ENCODE results near the gene SACM1L. TPM values are rescaled to one million over a fixed set of nuclear protein-coding genes. Genes with fewer than 3 reads are reported as not detected.
"Not testable (repeated sequence)": the region's sequence is repeated elsewhere in the genome, so short reads cannot be mapped to it uniquely, and the experiment has no call there.

The SACM1L gene
- total RNA-seq, 1 donor from 2014 or later = 44.1 TPM

DNA sequence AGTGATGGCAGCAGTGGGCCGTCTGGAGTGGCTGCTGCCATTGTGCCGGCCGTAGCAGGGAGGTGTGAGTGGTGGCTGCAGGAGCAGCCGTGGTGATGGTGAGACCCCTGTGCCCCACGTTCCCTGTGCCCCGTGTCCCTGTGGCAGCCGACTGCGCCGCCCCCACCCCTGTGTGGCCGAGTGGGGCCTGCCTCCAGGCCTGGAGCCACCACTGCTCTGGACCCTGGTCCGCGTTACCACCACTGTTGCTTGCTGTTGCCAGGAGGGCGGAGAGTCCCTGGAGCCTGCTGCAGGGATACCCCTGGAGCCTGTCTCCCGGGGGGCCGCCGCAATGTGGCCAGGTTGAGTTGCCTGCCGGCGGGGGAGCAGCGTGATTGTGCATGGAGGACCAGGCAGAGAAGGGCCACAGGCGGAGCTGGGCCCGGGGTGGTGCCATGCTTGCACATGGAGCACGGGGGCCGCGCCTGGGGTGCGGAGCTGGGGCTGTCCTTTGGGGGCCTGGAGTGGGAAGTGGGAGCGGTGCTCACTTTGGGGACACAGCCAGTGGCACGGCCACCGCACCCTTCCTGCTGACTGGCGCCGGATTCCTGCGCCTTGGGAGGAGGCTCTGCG is 57.1 kb downstream of the SACM1L start:
- no peak overlapping the region for H3K4me3 Mint-ChIP-seq
- peaks cover 12% of the 10 kb centered on the region for H3K36me3 Mint-ChIP-seq (ENCODE audit: low read depth)
- no peaks in the 10 kb centered on the region for H3K9me3 Mint-ChIP-seq
- TF ChIP-seq CTCF (conservative IDR thresholded peaks at IDR 0.05) = no peak
- H3K27me3 Mint-ChIP-seq (ENCODE audit: low read depth) = no peaks in the 10 kb centered on the region
- no peak overlapping the region for H3K27ac Mint-ChIP-seq (ENCODE audit: unreplicated experiment)
- no peaks in the 10 kb centered on the region for H3K4me1 Mint-ChIP-seq
- no peak for DNase-seq (ENCODE audit: low read depth, low spot score)

GRCh38 chr3:45746777-45747622 is 57.8 kb downstream of the SACM1L start:
- Mint-ChIP-seq H3K4me3 (no peak overlapping the region), H3K27me3 (ENCODE audit: low read depth) (no peaks in the 10 kb centered on the region), H3K36me3 (ENCODE audit: low read depth) (peaks cover 12% of the 10 kb centered on the region), H3K4me1 (no peaks in the 10 kb centered on the region), H3K27ac (ENCODE audit: unreplicated experiment) (no peak overlapping the region), H3K9me3 (no peaks in the 10 kb centered on the region)
- TF ChIP-seq CTCF (conservative IDR thresholded peaks at IDR 0.05) = no peak
- DNase-seq (ENCODE audit: low read depth, low spot score) = no peak

- H3K36me3 Mint-ChIP-seq (ENCODE audit: low read depth) = peaks cover 8% of the 10 kb centered on the region
- no peaks in the 10 kb centered on the region for H3K27me3 Mint-ChIP-seq (ENCODE audit: low read depth)
- no peaks in the 10 kb centered on the region for H3K9me3 Mint-ChIP-seq
- H3K4me1 Mint-ChIP-seq = no peaks in the 10 kb centered on the region
- DNase-seq (ENCODE audit: low read depth, low spot score) = no peak
- TF ChIP-seq CTCF (conservative IDR thresholded peaks at IDR 0.05) = no peak
- H3K27ac Mint-ChIP-seq (ENCODE audit: unreplicated experiment) = no peak overlapping the region
- no peak overlapping the region for H3K4me3 Mint-ChIP-seq
These were observed 58.9 kb downstream of the SACM1L start for GRCh38 chr3:45748068-45748467.

DNA sequence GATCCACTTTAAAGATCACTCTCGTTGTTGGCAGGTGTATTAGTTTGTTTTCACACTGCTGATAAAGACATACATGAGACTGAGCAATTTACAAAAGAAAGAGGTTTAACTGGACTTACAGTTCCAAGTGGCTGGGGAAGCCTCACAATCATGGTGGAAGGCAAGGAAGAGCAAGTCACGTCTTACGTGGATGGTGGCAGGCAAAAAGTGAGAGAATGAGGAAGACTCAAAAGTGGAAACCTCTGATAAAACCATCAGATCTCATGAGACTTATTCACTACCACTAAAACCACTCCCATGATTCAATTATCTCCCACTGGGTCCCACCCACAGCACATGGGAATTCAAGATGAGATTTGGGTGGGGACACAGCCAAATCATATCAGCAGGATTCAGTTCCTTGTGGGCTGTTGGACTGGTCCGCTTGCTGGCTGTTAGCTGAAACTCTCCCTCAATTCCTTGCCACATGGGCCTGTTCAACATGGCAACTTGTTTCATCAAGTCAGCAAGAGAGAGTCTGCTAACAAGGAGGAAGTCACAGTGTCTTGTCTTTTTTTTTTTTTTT is 59.9 kb downstream of the SACM1L start:
- H3K4me1 Mint-ChIP-seq; H3K36me3 Mint-ChIP-seq (ENCODE audit: low read depth); H3K4me3 Mint-ChIP-seq; H3K27me3 Mint-ChIP-seq (ENCODE audit: low read depth); H3K27ac Mint-ChIP-seq (ENCODE audit: unreplicated experiment); DNase-seq (ENCODE audit: low read depth, low spot score); H3K9me3 Mint-ChIP-seq: not testable (repeated sequence)

GRCh38 chr3:45749880-45750279 is 60.7 kb downstream of the SACM1L start:
- no peak overlapping the region for H3K4me3 Mint-ChIP-seq
- H3K36me3 Mint-ChIP-seq (ENCODE audit: low read depth) = peaks cover 8% of the 10 kb centered on the region
- no peak overlapping the region for H3K27ac Mint-ChIP-seq (ENCODE audit: unreplicated experiment)
- H3K9me3 Mint-ChIP-seq = no peaks in the 10 kb centered on the region
- H3K4me1 Mint-ChIP-seq = no peaks in the 10 kb centered on the region
- TF ChIP-seq CTCF (conservative IDR thresholded peaks at IDR 0.05) = no peak
- H3K27me3 Mint-ChIP-seq (ENCODE audit: low read depth) = no peaks in the 10 kb centered on the region
- DNase-seq (ENCODE audit: low read depth, low spot score) = no peak
